ENCODE results near the gene MSRB3.

GRCh38 chr12:65432651-65433050, 154.2 kb downstream of the MSRB3 start:
- TF ChIP-seq CTCF (conservative IDR thresholded peaks at IDR 0.05 in 1 of 2, IDR thresholded peaks at IDR 0.05 in 1 of 2; ENCODE audit: low read depth in 1 of 2, low read length in 2 of 2), result no peak
- no peak for TF ChIP-seq EZH2 (IDR thresholded peaks at IDR 0.05; ENCODE audit: low read length, missing control alignments)
